Midbrain (tissue), 1 donor: ENCODE data around the gene MID1.
A peak's percentile ranks its signal among the peaks of the same experiment; 100 is the strongest.

Source experiments
- DNase-seq: peaks from one replicate; lab custom pipeline; 2025; lab: John Stamatoyannopoulos, UW

MID1 gene

DNA sequence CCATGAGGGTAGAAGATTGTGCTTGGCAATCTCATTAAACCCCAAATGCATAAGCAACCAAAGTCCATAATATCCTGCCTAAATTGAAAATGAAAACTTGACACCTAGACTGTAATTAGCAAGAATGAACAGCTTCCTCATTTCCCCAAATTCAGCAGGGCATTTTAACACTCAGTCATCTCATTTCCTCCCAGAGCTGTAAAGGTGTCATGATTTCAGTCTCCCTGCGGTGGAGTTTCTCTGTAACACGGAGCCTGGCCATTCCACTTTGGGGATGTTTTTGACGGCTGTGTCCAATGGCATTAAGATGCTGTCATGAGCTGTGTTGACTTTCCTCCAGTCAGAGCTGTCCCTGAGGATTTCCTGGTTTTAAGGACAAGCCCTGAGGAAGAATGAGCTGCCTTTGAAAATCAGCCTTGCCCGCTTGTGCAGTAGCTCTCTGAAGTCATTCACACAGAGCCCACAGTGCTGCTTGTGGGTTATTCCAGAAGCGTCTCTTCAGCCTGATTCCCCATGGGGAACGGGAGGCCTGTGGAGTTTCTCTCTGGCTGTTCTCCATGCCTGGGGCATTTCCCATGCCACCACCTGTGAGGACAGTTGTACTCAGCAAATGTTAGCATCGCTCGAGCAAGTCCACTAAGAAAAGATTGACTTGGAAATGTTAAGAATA lies 187.0 kb downstream of the MID1 start:
- DNase-seq, result no peak

DNA sequence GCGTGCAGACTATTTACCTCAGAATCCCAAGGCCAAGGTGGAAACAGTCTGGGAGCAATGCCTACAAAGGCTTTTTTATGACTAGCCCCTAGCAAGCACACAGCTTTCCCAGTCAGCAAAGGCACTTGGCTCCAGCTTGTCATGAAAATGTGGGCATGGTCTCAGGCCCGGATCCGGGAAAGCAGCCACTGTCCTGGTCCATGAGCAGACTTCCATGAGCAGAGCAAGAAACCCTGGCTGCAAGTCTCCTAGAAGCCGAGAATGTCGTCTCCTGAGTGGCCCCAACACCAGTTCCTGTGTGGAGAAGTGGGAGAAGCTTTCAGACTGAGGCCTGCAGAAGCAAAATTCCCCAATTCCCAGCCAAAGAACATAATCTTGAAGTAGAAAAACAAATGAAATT lies 190.5 kb downstream of the MID1 start:
- DNase-seq, result no peak

DNA sequence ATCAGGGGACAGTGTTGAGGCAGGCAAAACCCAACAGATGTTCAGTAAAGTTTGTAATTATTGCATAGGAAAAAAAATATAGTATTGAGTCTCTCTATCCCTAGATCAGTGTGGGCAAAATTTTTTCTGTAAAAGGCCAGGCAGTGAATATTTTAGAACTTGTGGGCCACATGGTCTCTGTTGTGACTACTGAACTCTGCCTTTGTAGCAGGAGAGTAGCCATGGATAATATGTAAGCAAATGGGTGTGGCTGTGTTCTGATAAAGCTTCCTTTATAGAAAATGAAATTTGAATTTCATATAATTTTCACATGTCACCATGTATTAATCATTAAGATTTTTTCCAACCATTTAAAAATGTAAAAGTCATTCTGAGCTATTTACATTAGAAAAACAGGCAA lies 193.1 kb downstream of the MID1 start:
- DNase-seq, result no peak

DNA sequence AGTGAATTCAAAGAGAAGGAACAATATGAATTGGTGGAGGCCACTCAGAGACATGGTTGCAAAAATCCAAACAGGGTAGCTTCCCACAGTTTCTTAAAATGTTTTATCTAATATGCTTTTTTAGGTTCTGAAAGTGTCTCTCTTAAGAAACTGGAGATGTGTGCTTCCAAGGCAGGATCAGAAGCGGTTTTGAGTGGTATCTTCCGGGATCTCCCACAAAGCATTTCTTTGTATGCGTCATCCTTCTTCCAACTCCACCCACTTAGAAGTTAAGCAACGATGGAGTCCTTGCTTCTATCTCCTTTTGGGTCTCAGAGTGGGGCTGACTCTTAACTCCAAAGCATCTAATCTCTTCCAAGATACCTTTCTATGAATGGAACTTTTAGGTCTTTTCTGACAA lies 196.7 kb downstream of the MID1 start:
- no peak for DNase-seq

DNA sequence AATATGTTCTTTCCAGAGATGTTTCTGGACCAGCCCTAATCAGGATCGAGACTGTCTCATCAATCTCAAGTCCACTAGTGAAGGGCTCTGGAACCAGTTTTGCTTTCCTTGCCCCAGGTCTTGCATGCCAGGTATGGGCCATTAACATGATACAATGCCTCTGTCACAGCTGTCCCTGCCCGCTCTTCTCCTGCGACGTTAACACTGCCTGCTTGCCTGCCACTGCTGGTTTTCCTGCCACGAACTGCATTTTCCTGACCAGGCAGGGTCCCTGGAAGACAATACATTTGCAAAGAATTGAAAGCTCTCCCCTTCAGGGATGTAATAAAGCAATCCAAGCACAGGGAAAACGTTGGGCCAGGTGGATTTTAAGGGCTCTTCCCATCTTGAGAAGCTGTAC lies 200.3 kb downstream of the MID1 start:
- DNase-seq, result no peak

DNA sequence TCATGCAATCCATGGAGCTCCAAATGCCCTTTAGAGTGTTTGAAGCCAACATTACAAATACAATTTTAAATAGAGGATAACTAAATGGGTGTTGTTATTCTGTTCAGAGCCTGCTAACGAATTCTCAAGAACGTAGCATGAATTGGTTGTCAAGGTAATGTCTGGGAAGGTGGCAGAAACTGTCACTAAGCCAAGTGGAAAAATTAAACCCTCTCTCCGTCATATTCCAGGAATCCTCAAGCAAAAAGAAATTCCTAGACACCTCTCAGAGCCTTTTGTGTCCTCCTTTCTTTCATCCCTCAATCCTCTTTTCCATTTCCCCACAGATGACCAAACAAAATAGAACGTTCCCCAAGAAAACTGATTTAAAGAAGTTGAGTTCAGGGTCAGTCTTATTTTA lies 204.0 kb downstream of the MID1 start:
- peak; percentile 3 for DNase-seq

DNA sequence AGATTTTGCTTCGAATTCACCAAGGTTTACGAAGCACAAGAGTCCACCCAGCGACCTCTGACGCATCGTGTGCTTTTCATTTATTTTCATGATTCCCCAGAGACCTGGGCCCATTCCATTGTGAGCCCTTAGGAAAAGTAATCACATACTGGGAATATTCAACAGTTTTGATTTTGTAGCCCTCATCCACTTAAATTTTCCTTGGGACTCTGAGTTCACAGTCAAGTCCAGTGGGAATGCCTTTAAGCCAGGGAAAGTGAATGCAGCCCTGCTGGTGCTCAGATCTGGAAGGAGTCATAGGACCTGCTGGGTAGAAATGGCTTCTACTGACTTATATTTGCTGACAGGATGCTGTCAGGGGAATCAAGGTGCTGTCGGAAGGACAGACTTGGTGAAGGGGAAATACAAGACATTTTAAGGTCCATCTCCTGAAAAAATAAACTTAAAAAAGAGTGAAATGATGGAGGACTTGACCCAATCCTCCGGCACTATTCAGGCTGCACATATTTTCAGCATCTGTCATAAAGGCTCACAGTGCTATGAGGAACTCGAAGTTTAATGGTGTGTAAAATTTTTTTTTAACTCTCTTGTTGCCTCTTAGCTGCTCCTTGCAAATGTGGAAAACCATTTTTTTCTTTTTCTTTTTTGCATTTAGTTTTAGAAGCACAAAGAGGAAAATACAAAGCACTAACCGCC lies 204.9 kb downstream of the MID1 start:
- DNase-seq, result no peak

DNA sequence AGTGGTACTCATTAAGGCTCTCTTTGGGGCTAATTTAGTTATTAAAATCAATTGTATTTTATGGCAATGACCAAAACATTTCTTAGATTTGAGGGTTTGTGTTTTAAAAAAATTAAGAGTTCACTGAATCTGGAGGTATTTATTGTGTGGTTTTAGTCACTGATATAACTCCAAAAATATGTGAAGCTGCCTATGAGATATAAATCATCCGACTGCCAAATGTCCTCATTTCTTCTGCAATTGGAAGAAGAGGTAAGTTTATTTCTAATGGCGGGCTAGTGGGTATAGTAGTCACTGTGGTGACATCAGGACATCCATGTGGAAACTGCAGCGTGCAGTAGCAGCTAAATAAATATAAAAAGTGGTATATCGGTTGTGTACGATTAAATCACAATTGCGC lies 205.5 kb downstream of the MID1 start:
- no peak for DNase-seq

DNA sequence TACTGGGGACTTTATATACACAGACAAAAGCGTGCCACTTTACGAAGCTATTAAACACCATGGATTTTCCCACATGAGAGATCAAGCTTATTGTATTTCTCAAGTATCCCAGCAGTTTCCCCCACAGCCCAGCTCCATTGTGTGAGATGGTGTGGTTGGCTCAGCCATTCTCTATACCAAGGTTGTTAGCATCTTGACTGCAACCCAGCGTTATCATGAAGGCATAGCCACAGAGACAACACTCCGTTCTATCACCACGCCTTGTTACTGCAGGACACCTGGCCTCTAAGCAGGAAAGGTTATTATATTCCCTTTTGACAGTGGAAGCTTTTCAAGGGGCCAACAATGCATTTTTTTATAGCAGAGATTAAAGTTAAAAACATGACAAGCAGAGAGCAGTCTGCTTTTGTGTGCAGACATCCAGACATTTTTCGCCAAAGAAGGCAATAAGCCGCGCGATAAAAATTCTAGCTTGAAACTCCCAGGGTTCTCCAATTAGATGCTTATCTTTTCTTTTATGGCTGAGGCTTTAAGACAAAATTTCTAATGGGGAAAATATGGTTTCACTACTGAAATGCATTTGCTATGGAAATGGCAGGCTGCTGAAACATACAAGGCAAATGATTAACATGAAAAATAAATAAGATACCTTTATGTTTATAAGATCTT lies 206.1 kb downstream of the MID1 start:
- no peak for DNase-seq

DNA sequence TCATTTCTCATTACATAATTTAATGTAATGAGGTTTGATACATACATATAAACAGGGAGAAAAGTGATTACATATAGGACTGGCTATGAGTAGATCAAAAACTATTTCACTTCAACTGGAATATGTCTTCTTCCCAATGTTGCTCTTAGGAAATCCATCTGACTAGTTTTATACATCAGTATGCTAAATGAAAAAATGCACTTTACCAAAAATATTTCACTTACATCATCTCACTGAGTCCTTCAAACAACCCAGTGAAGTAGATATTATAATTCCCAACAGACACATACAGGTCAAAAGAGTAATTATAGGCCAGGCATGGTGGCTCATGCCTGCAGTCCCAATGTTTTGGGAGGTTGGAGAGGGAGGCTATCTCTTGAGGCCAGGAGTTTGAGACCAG lies 215.9 kb downstream of the MID1 start:
- DNase-seq, result no peak

DNA sequence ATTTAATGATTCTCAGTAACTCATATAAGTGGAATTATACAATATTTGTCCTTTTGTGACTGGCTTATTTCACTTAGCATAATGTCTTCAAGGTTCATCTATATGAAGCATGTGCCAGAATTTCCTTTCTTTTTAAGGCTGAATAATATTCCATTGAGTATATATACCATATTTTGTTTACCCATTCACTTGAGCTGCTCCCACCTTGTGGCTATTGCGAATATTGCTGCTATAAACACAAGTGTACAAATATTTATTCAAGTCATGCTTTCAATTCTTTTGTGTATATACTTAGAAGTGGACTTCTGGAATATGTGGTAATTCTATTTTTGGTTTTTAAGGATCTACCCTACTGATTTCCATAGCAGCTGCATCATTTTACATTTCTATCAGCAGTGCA lies 219.1 kb downstream of the MID1 start:
- no peak for DNase-seq

DNA sequence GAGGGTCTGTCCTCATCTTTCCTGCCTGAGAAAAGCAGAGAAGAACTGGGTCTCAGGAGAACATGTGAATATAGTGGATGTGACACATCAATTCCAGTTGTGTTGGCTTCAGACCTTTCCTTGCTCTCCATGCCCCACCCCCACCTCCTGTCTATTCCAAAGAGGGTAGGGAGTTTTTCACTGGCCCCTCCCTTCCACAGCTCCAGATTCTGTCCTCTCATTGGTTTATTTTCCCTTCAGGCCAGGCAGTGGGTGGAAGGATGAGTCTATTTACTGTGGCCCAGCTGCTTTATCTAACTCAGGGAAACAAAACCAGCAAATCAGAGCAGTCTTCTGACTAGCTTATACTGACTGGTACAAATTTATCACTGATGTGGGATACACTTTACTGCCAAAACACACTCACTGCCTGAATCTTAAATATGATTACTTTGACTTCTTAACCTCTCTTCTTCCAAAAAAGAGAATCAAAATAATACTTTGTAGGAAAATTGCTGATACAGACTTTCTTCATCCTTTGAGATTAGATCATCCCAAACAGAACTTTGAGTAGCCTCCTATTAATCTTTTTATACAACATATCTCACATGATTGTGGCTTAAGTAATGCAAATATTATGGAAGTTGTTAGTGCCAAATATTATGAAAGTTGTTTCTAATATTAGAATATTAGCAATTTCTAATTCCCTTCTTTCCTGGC lies 221.2 kb downstream of the MID1 start:
- DNase-seq, result no peak

DNA sequence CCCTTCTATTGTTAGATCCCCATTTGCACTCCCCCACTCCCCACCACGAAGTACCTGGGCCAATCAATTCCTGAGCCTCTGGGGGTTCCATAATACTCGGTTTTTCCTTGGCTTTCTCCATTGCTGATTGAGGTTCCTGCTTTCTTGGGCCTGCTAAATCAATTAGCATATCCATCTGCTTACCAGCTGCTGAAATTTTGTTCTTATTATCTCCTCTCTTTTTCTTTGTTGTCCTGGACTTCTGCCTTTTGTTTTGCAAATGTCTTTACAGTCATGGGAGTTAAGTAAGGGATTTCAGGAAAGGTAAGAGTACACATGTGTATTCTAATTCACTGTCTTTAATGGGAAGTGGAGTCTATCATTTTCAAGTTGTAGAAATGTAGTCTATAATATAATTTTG lies 222.2 kb downstream of the MID1 start:
- no peak for DNase-seq

DNA sequence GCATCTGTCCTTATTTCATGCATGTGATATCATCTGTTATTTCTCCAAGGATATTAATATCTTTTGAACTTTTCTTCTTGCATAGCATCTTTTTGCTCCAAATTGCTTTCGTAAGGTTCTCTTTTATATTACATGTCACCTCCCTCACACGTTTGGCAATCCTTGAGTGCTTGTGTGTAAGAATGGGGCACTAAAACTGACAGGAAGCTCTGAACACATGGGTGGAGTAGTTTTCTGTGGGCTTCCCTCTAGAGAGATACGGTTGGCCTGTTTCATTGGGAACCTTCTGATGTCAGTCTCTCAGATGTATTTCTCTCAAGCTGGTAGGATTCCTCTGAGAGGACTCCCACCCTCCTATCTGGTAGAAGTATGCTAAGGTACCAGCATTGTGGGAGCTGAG lies 223.0 kb downstream of the MID1 start:
- no peak for DNase-seq

DNA sequence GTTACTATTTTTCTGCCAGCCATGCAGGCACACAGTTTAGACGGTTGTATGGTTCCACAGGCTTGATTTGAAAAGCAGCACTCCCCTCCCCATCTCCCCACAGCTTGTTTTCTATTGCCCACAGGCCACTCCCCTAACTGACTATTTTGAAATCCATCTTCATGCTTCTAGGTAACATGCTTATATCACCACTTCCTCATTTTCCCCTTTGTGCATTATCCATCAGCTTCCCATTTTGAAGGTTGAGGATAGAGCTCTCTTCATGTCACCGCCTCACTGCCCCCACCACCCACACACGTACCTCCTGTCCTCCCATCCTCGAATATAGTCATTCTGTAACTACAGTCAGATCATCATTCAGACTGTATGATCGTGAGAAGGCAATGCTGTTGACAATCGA lies 224.7 kb downstream of the MID1 start:
- DNase-seq, result no peak
